Fibroblast of lung (primary cell): ENCODE measurements around the gene WNT10A. TPM values are rescaled to one million over a fixed set of nuclear protein-coding genes. Genes with fewer than 3 reads are reported as not detected.

Experiments
- DNase-seq, 2 donors: peaks; one replicate each; pipeline versions ENCODE4 v3.0.0 to v3.0.0-alpha.2; 2010; ENCODE audit warnings: low read depth in 2 of 2
- H2AFZ ChIP-seq: 2 replicates; pipeline ENCODE4 v1.5.1; 2012; ENCODE audit warnings: low read length, control low read depth, inconsistent platforms
- H3K27ac ChIP-seq: 2 replicates; pipeline ENCODE4 v1.5.1; 2011; ENCODE audit warnings: low read length, control low read depth; ENCODE audit not compliant: insufficient read depth
- H3K27me3 ChIP-seq: 2 replicates; pipeline ENCODE4 v1.5.1; 2011; ENCODE audit warnings: mild to moderate bottlenecking, low read length; ENCODE audit not compliant: control insufficient read depth, insufficient read depth
- H3K36me3 ChIP-seq: 2 replicates; pipeline ENCODE4 v1.5.1; 2011; ENCODE audit warnings: low read length; ENCODE audit not compliant: control insufficient read depth, insufficient read depth
- H3K4me1 ChIP-seq: 2 replicates; pipeline ENCODE4 v1.5.1; 2011; ENCODE audit warnings: low read length; ENCODE audit not compliant: control insufficient read depth, insufficient read depth; ENCODE audit errors: extremely low read depth
- H3K4me2 ChIP-seq: 2 replicates; pipeline ENCODE4 v1.5.1; 2011; ENCODE audit warnings: low read length, control low read depth; ENCODE audit not compliant: insufficient read depth; ENCODE audit errors: extremely low read depth
- H3K4me3 ChIP-seq, 4 experiments: fragments of 200-600 bp in 1 of 4; sonication (generic) in 1 of 4; replicated peaks in 1 of 4; 2 replicates each; pipeline ENCODE4 v1.5.1; 2011 to 2016; ENCODE audit warnings: low read length in 4 of 4, low read depth in 3 of 4, mild to moderate bottlenecking in 3 of 4, control low read depth in 2 of 4, inconsistent platforms in 1 of 4, mixed read lengths in 1 of 4; ENCODE audit not compliant: insufficient read depth in 1 of 4; ENCODE audit errors: control extremely low read depth in 1 of 4
- H3K79me2 ChIP-seq: 2 replicates; pipeline ENCODE4 v1.5.1; 2012; ENCODE audit warnings: mild to moderate bottlenecking, low read length, inconsistent platforms; ENCODE audit not compliant: control insufficient read depth, insufficient read depth
- H3K9ac ChIP-seq: 2 replicates; pipeline ENCODE4 v1.5.1; 2011; ENCODE audit warnings: mild to moderate bottlenecking, low read length, control low read depth; ENCODE audit not compliant: insufficient read depth
- H3K9me3 ChIP-seq: 2 replicates; pipeline ENCODE4 v1.5.1; 2012; ENCODE audit warnings: low read depth, low read length; ENCODE audit not compliant: control insufficient read depth, insufficient read depth
- H4K20me1 ChIP-seq: 2 replicates; pipeline ENCODE4 v1.5.1; 2011; ENCODE audit warnings: low read length; ENCODE audit not compliant: control insufficient read depth, insufficient read depth; ENCODE audit errors: extremely low read depth
- CTCF ChIP-seq, 2 donors: IDR thresholded peaks in 1 of 2; conservative IDR thresholded peaks in 1 of 2; 1 replicate in 1 of 2; 2 replicates in 1 of 2; pipeline ENCODE4 v1.5.1; 2011 to 2012; ENCODE audit warnings: low read length in 2 of 2, control low read depth in 1 of 2, inconsistent platforms in 1 of 2, low read depth in 1 of 2, mild to moderate bottlenecking in 1 of 2
- EZH2 ChIP-seq: IDR thresholded peaks from 2 replicates; pipeline ENCODE4 v1.5.1; 2012; ENCODE audit warnings: low read length, control low read depth, mild to moderate bottlenecking; ENCODE audit errors: missing control alignments
- polyA plus RNA-seq, 2 donors: library from polyadenylated mRNA; depleted of rRNA in 1 of 2; stranded (reverse) in 1 of 2; unstranded in 1 of 2; fragments of >200 nt; gene quantifications; 2 replicates each; pipeline ENCODE4 v1.2.1, GENCODE V29; 2011 to 2012; ENCODE audit warnings: missing spikeins in 1 of 2
- total RNA-seq: library from RNA; depleted of rRNA; stranded (reverse); fragments of >200 nt; gene quantifications from 2 replicates; pipeline ENCODE4 v1.2.1, GENCODE V29; 2014

WNT10A gene
- total and polyA plus RNA-seq, 2 donors (not counting 1 experiment from before 2014, with no cell fraction given): not detected

DNA sequence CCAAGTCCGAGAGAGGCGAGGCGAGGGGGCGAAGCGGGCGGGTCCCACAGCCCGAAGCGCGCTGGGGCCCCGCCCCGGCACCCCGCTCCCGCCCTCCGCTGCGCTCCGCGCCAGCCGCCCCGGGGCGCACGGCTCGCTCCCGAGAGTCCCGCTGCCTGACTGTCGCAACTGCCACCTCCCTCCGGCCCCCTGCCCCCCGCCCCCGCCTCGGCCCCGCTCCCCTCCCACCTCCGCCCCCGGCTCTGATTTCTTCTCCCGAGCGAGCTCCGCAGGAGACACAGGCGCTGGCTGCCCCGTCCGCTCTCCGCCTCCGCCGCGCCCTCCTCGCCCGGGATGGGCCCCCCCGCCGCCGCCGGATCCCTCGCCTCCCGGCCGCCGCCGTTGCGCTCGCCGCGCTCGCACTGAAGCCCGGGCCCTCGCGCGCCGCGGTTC is 21.1 kb upstream of the WNT10A start, which contains the start of gene WNT6:
TSS of gene WNT6 (plus strand) at position 250 of the 432 bp plus-strand sequence. CDS start 233 bp downstream, outside the sequence.
- no peaks in the 10 kb centered on the region for H3K79me2 ChIP-seq
- peak within 1 kb of the TSS in 1 of 4 experiments; percentile 10 for H3K4me3 ChIP-seq
- no peak within 1 kb of the TSS for H3K27ac ChIP-seq
- H3K4me2 ChIP-seq: no peak within 1 kb of the TSS
- H4K20me1 ChIP-seq: no peaks in the 10 kb centered on the region
- no peaks in the 10 kb centered on the region for H3K4me1 ChIP-seq
- H3K9me3 ChIP-seq: no peaks in the 10 kb centered on the region
- no peak within 1 kb of the TSS for H2AFZ ChIP-seq
- DNase-seq: no peak
- H3K36me3 ChIP-seq: no peaks in the 10 kb centered on the region
- peaks cover 58% of the 10 kb centered on the region for H3K27me3 ChIP-seq
- no peak for TF ChIP-seq CTCF (conservative IDR thresholded peaks at IDR 0.05 in 1 of 2, IDR thresholded peaks at IDR 0.05 in 1 of 2; ENCODE audit: low read depth in 1 of 2, low read length in 2 of 2)
- TF ChIP-seq EZH2: no peak
- H3K9ac ChIP-seq: no peak within 1 kb of the TSS

DNA sequence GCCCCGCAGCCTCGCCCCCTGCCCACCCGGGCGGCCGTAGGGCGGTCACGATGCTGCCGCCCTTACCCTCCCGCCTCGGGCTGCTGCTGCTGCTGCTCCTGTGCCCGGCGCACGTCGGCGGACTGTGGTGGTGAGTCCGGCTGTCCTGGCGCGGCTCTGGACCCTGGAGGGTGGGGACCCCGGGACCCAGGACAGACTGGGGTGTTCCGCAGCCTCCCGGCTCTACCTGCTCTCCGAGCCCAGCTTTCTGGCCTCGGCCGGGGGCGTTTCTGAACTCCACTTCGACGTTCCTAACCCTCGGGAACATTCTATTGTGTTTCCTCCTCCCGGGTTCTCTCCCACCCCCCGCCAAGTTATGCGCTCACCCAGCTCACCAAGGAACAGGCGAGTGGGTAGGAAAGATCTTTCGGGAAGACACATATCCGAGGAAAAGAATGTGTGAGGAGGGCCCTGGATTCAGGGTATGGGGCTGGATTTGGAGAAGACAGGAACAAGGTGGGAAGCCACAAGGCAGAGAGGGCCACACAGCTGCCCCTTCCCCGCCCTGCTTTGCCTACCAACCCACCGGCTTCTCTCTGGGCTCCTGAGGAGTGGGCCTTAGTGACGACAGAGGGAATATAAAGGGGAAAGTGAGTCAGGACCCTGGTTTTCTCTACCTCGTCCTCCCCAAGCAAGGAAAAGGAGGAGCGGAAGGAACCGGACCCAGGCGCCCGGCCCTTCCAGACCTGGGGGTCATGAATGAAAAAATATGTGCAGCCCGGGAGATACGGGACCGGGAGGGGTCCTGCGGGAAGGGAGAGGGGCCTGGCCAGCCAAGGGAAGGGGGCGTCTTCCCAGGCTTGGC is 20.4 kb upstream of the WNT10A start:
- Histone ChIP-seq H3K4me2 (no peak overlapping the region), H3K27ac (no peak overlapping the region), H3K79me2 (no peaks in the 10 kb centered on the region), H3K4me3 (peak overlapping the region in 1 of 4 experiments; percentile 10), H3K36me3 (no peaks in the 10 kb centered on the region), H4K20me1 (no peaks in the 10 kb centered on the region), H3K9me3 (no peaks in the 10 kb centered on the region), H3K27me3 (peaks cover 53% of the 10 kb centered on the region), H3K9ac (no peak overlapping the region), H2AFZ (no peak overlapping the region), H3K4me1 (no peaks in the 10 kb centered on the region)
- DNase-seq: no peak
- peak; percentile 100 for TF ChIP-seq EZH2
- no peak for TF ChIP-seq CTCF (conservative IDR thresholded peaks at IDR 0.05 in 1 of 2, IDR thresholded peaks at IDR 0.05 in 1 of 2; ENCODE audit: low read depth in 1 of 2, low read length in 2 of 2)

DNA sequence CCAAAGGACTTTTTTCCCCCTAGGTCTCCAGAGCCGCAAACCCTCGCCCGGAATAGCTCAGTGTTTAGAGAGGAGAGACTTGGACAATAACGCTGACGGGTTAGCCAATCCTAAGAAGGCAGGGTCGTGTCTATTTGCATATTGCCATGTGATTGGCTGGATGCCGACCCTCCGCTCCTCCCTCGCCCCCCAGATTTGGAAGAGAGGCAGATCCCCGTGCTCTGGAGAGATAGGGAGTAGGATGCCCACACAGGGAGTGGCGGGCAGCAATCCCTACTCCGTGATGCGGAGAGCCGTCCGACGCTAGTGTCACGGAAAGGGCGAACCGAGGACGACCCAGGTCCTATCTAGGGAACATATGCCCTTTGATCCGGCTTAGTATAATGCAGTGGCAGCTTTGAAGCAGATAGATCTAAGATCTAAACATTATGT is 19.7 kb upstream of the WNT10A start:
- no peak overlapping the region for H3K4me3 ChIP-seq
- no peaks in the 10 kb centered on the region for H3K79me2 ChIP-seq
- H3K4me1 ChIP-seq: no peaks in the 10 kb centered on the region
- no peak for TF ChIP-seq CTCF (conservative IDR thresholded peaks at IDR 0.05 in 1 of 2, IDR thresholded peaks at IDR 0.05 in 1 of 2; ENCODE audit: low read depth in 1 of 2, low read length in 2 of 2)
- TF ChIP-seq EZH2: peak; percentile 93
- H2AFZ ChIP-seq: no peak overlapping the region
- no peaks in the 10 kb centered on the region for H3K9me3 ChIP-seq
- peaks cover 51% of the 10 kb centered on the region for H3K27me3 ChIP-seq
- no peak overlapping the region for H3K4me2 ChIP-seq
- peak; percentile 23 to 67 for DNase-seq
- H3K9ac ChIP-seq: no peak overlapping the region
- no peaks in the 10 kb centered on the region for H3K36me3 ChIP-seq
- no peaks in the 10 kb centered on the region for H4K20me1 ChIP-seq
- H3K27ac ChIP-seq: no peak overlapping the region
